HEK293 (cell line): ENCODE results near the gene PDZD8.
A peak's percentile ranks its signal among the peaks of the same experiment; 100 is the strongest.

Source experiments
- CTCF ChIA-PET: fragments of 350-600 bp; formaldehyde crosslinking; extraction: SDS; loops from one replicate; lab custom pipeline; 2021; ENCODE audit warnings: antibody characterized with exemption; lab: Yijun Ruan, JAX
- POLR2A ChIA-PET: fragments of 300-600 bp; formaldehyde crosslinking; extraction: SDS; loops from one replicate; lab custom pipeline; 2020; ENCODE audit warnings: antibody characterized with exemption, inconsistent platforms; lab: Yijun Ruan, JAX
- H3K27ac ChIP-seq: fragments of 200-500 bp; sonication (Bioruptor generic); 2 replicates; pipeline ENCODE4 v1.5.1; 2014; ENCODE audit warnings: low read depth, low read length, control low read depth, inconsistent platforms; ENCODE audit errors: extremely low read depth
- H3K36me3 ChIP-seq, 2 experiments: fragments of 200-500 bp in 1 of 2; sonication (Bioruptor generic) in 1 of 2; 1 replicate in 1 of 2; 2 replicates in 1 of 2; pipeline ENCODE4 v1.5.1; 2014 to 2017; ENCODE audit warnings: inconsistent platforms in 2 of 2, low read length in 2 of 2; ENCODE audit not compliant: control insufficient read depth in 2 of 2, insufficient read depth in 1 of 2
- H3K4me1 ChIP-seq: fragments of 200-500 bp; sonication (Bioruptor generic); 2 replicates; pipeline ENCODE4 v1.5.1; 2014; ENCODE audit warnings: mild to moderate bottlenecking, low read length, inconsistent platforms; ENCODE audit not compliant: control insufficient read depth, insufficient read depth
- H3K4me3 ChIP-seq: 2 replicates; pipeline ENCODE4 v1.5.1; 2011; ENCODE audit warnings: low read depth, mild to moderate bottlenecking, control low read depth, low read length, moderate library complexity
- H3K9me3 ChIP-seq: fragments of 200-500 bp; sonication (Bioruptor generic); 2 replicates; pipeline ENCODE4 v1.5.1; 2014; ENCODE audit warnings: low read depth, low read length, inconsistent platforms; ENCODE audit not compliant: control insufficient read depth, insufficient read depth
- EGR2 ChIP-seq: fragments of 450-650 bp; formaldehyde crosslinking; IDR thresholded peaks from 2 replicates; pipeline ENCODE4 v1.5.1; 2016; ENCODE audit warnings: low read depth, missing biosample characterization, missing genetic modification characterization
- ELK4 ChIP-seq: IDR thresholded peaks from 2 replicates; pipeline ENCODE4 v1.6.1; 2011; ENCODE audit warnings: mild to moderate bottlenecking, low read depth, low read length, borderline replicate concordance
- KLF17 ChIP-seq: fragments of 450-650 bp; formaldehyde crosslinking; IDR thresholded peaks from 2 replicates; pipeline ENCODE4 v1.5.1; 2016; ENCODE audit warnings: missing biosample characterization, missing genetic modification characterization
- PRDM1 ChIP-seq: fragments of 450-650 bp; formaldehyde crosslinking; IDR thresholded peaks from 2 replicates; pipeline ENCODE4; 2016; ENCODE audit warnings: missing biosample characterization, missing genetic modification characterization
- YY2 ChIP-seq: fragments of 450-650 bp; formaldehyde crosslinking; IDR thresholded peaks from 2 replicates; pipeline ENCODE4 v1.5.1; 2016; ENCODE audit warnings: missing biosample characterization, missing genetic modification characterization
- ZBTB49 ChIP-seq: fragments of 450-650 bp; formaldehyde crosslinking; IDR thresholded peaks from 2 replicates; pipeline ENCODE4 v1.5.1; 2016; ENCODE audit warnings: missing biosample characterization, missing genetic modification characterization, low read depth
- ZFHX2 ChIP-seq: fragments of 450-650 bp; formaldehyde crosslinking; conservative IDR thresholded peaks from 2 replicates; pipeline ENCODE4 v1.5.1; 2016; ENCODE audit warnings: missing biosample characterization, missing genetic modification characterization
- ZNF10 ChIP-seq: fragments of 450-650 bp; formaldehyde crosslinking; IDR thresholded peaks from 2 replicates; pipeline ENCODE4 v1.5.1; 2017; ENCODE audit warnings: missing biosample characterization, missing genetic modification characterization
- ZNF138 ChIP-seq: fragments of 450-650 bp; formaldehyde crosslinking; IDR thresholded peaks from 2 replicates; pipeline ENCODE4 v1.5.1; 2016; ENCODE audit warnings: missing biosample characterization, missing genetic modification characterization, borderline replicate concordance
- ZNF211 ChIP-seq: fragments of 450-650 bp; formaldehyde crosslinking; IDR thresholded peaks from 2 replicates; pipeline ENCODE4 v1.5.1; 2016; ENCODE audit warnings: low read depth, missing biosample characterization, missing genetic modification characterization
- ZNF324 ChIP-seq: fragments of 450-650 bp; formaldehyde crosslinking; IDR thresholded peaks from 2 replicates; pipeline ENCODE4 v1.5.1; 2016; ENCODE audit warnings: missing biosample characterization, missing genetic modification characterization
- ZNF37A ChIP-seq: fragments of 450-650 bp; IDR thresholded peaks from 2 replicates; pipeline ENCODE4 v1.5.1; 2018; ENCODE audit warnings: missing biosample characterization, missing genetic modification characterization
- ZNF426 ChIP-seq: fragments of 450-650 bp; formaldehyde crosslinking; IDR thresholded peaks from 2 replicates; pipeline ENCODE4 v1.5.1; 2017; ENCODE audit warnings: missing biosample characterization, missing genetic modification characterization, mild to moderate bottlenecking, inconsistent platforms, moderate library complexity
- ZNF555 ChIP-seq: fragments of 450-650 bp; formaldehyde crosslinking; conservative IDR thresholded peaks from 2 replicates; pipeline ENCODE4 v1.5.1; 2017; ENCODE audit warnings: missing biosample characterization, mild to moderate bottlenecking, missing genetic modification characterization, inconsistent platforms
- ZNF561 ChIP-seq: fragments of 450-650 bp; IDR thresholded peaks from 2 replicates; pipeline ENCODE4 v1.5.1; 2018; ENCODE audit warnings: missing biosample characterization, missing genetic modification characterization, borderline replicate concordance
- ZNF600 ChIP-seq: fragments of 450-650 bp; formaldehyde crosslinking; IDR thresholded peaks from 2 replicates; pipeline ENCODE4 v1.5.1; 2016; ENCODE audit warnings: missing biosample characterization, missing genetic modification characterization
- ZNF658 ChIP-seq: fragments of 450-650 bp; formaldehyde crosslinking; IDR thresholded peaks from 2 replicates; pipeline ENCODE4; 2016; ENCODE audit warnings: missing biosample characterization, missing genetic modification characterization
- ZNF830 ChIP-seq: fragments of 450-650 bp; IDR thresholded peaks from 2 replicates; pipeline ENCODE4 v1.5.0; 2018; ENCODE audit warnings: missing biosample characterization, missing genetic modification characterization, low read depth, mild to moderate bottlenecking, moderate library complexity
- TF ChIP-seq, protein P1 (sequence below): fragments of 450-650 bp; formaldehyde crosslinking; IDR thresholded peaks from 2 replicates; pipeline ENCODE4 v1.5.1; 2016; ENCODE audit warnings: missing biosample characterization, missing genetic modification characterization
- TF ChIP-seq, protein P2 (sequence below): fragments of 450-650 bp; formaldehyde crosslinking; IDR thresholded peaks from 2 replicates; pipeline ENCODE4 v1.5.1; 2017; ENCODE audit warnings: missing biosample characterization, missing genetic modification characterization

The PDZD8 gene

GRCh38 chr10:117409549-117410305, 34.5 kb upstream of the PDZD8 start:
- ChIA-PET POLR2A (interaction anchor here (0.8 kb wide), 1 partner anchor 33 kb away, joined by 3 read pairs; no protein-coding TSS in a partner anchor), CTCF (interaction anchor here (2.1 kb wide), 1 partner anchor 193 kb away, joined by 6 read pairs; no protein-coding TSS in a partner anchor)
- Histone ChIP-seq H3K9me3 (no peaks in the 10 kb centered on the region), H3K27ac (no peak overlapping the region), H3K4me1 (peaks cover 9% of the 10 kb centered on the region), H3K4me3 (no peak overlapping the region), H3K36me3 (no peaks in the 10 kb centered on the region)
- TF ChIP-seq PRDM1 (tag by site-specific recombination) (no peak), EGR2 (tag by site-specific recombination) (peak; percentile 82), ZFHX2 (tag by site-specific recombination) (peak; percentile 71), ZNF324 (tag by site-specific recombination) (no peak)

GRCh38 chr10:117408436-117409384, 33.5 kb upstream of the PDZD8 start:
- TF ChIP-seq ZBTB49 (tag by site-specific recombination) = no peak

GRCh38 chr10:117405730-117406129, 30.5 kb upstream of the PDZD8 start:
- Histone ChIP-seq H3K27ac (no peak overlapping the region), H3K9me3 (no peaks in the 10 kb centered on the region), H3K4me1 (no peaks in the 10 kb centered on the region), H3K36me3 (no peaks in the 10 kb centered on the region), H3K4me3 (no peak overlapping the region)
- POLR2A ChIA-PET = no interaction called here
- CTCF ChIA-PET = interaction anchor here (1.3 kb wide), 1 partner anchor 37 kb away, joined by 7 read pairs; no protein-coding TSS in a partner anchor
- TF ChIP-seq ZNF211 (no peak), KLF17 (tag by site-specific recombination) (no peak), ZNF555 (no peak), ZNF138 (tag by site-specific recombination) (no peak), ZNF37A (tag by site-specific recombination) (no peak), YY2 (no peak), ZNF658 (no peak), ZNF10 (tag by site-specific recombination) (no peak), ELK4 (no peak), ZNF830 (tag by site-specific recombination) (no peak), ZNF426 (tag by site-specific recombination) (no peak), ZNF561 (tag by site-specific recombination) (no peak), ZNF600 (tag by site-specific recombination) (no peak)
- TF ChIP-seq, protein P1, sequence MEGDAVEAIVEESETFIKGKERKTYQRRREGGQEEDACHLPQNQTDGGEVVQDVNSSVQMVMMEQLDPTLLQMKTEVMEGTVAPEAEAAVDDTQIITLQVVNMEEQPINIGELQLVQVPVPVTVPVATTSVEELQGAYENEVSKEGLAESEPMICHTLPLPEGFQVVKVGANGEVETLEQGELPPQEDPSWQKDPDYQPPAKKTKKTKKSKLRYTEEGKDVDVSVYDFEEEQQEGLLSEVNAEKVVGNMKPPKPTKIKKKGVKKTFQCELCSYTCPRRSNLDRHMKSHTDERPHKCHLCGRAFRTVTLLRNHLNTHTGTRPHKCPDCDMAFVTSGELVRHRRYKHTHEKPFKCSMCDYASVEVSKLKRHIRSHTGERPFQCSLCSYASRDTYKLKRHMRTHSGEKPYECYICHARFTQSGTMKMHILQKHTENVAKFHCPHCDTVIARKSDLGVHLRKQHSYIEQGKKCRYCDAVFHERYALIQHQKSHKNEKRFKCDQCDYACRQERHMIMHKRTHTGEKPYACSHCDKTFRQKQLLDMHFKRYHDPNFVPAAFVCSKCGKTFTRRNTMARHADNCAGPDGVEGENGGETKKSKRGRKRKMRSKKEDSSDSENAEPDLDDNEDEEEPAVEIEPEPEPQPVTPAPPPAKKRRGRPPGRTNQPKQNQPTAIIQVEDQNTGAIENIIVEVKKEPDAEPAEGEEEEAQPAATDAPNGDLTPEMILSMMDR (tag by site-specific recombination) = no peak
- TF ChIP-seq, protein P2, sequence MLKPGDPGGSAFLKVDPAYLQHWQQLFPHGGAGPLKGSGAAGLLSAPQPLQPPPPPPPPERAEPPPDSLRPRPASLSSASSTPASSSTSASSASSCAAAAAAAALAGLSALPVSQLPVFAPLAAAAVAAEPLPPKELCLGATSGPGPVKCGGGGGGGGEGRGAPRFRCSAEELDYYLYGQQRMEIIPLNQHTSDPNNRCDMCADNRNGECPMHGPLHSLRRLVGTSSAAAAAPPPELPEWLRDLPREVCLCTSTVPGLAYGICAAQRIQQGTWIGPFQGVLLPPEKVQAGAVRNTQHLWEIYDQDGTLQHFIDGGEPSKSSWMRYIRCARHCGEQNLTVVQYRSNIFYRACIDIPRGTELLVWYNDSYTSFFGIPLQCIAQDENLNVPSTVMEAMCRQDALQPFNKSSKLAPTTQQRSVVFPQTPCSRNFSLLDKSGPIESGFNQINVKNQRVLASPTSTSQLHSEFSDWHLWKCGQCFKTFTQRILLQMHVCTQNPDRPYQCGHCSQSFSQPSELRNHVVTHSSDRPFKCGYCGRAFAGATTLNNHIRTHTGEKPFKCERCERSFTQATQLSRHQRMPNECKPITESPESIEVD (tag by site-specific recombination) = no peak

More at GRCh38 chr10:117408436-117409384, 33.5 kb upstream of the PDZD8 start:
- Histone ChIP-seq H3K4me3 (no peak overlapping the region), H3K27ac (no peak overlapping the region), H3K9me3 (no peaks in the 10 kb centered on the region), H3K4me1 (peaks cover 4% of the 10 kb centered on the region; the same call in 1 of the 2 replicates), H3K36me3 (no peaks in the 10 kb centered on the region)
- ChIA-PET POLR2A (no interaction called here), CTCF (interaction anchor here (2.1 kb wide), 1 partner anchor 192 kb away, joined by 6 read pairs; no protein-coding TSS in a partner anchor)
